ENCODE measurements around the gene MSMO1. TPM values are rescaled to one million over a fixed set of nuclear protein-coding genes. Genes with fewer than 3 reads are reported as not detected.

MSMO1 gene
- total RNA-seq, 1 experiment from 2014 or later: 53.9 TPM

GRCh38 chr4:165359506-165359905 lies 32.0 kb downstream of the MSMO1 start:
- BruUV-seq (replicated peaks): no TSS peak
- CTCF ChIA-PET: no interaction called here
- H3K9me3 ChIP-seq (ENCODE audit: control insufficient read depth, insufficient read depth, low read depth, low read length): no peaks in the 10 kb centered on the region
- POLR2A ChIA-PET: no interaction called here
- DNase-seq (ENCODE audit: low read depth, low spot score) (no peak), ATAC-seq (no peak)
- H3K4me1 ChIP-seq (ENCODE audit: control insufficient read depth, insufficient read depth, low read length): no peaks in the 10 kb centered on the region
- H3K36me3 ChIP-seq (ENCODE audit: control insufficient read depth, insufficient read depth, low read length): no peaks in the 10 kb centered on the region
- peaks cover 2% of the 10 kb centered on the region for H3K27me3 ChIP-seq (ENCODE audit: control insufficient read depth, insufficient read depth, low read length)
- intact Hi-C loops (cut with micrococcal nuclease; ENCODE audit: unreplicated experiment): no loop called here
- TF ChIP-seq TCF7L2 (IDR thresholded peaks at IDR 0.05; ENCODE audit: low read depth, low read length): no peak
- no peak for TF ChIP-seq REST (IDR thresholded peaks at IDR 0.05; ENCODE audit: insufficient read depth in 1 of 2, low read depth in 2 of 2, low read length in 1 of 2)
- no peak for TF ChIP-seq CTCF (IDR thresholded peaks at IDR 0.05)
- no peak for TF ChIP-seq SIN3A (IDR thresholded peaks at IDR 0.05; ENCODE audit: borderline replicate concordance, insufficient read depth, low read depth, low read length)
- TF ChIP-seq POLR2AphosphoS5 (IDR thresholded peaks at IDR 0.05; ENCODE audit: low read depth, low read length): no peak
- H3K4me3 ChIP-seq (ENCODE audit: low read depth in 2 of 2, low read length in 2 of 2): no peak overlapping the region
- no peak overlapping the region for H3K27ac ChIP-seq (ENCODE audit: low read length)
- in situ Hi-C loops (cut with HindIII; ENCODE audit: low pct_unique_long_range_greater_than_20kb, low sequenced_read_pairs): no loop called here

- TF ChIP-seq TCF7L2 (IDR thresholded peaks at IDR 0.05; ENCODE audit: low read depth, low read length) (no peak), CTCF (IDR thresholded peaks at IDR 0.05) (no peak), POLR2AphosphoS5 (IDR thresholded peaks at IDR 0.05; ENCODE audit: low read depth, low read length) (no peak), SIN3A (IDR thresholded peaks at IDR 0.05; ENCODE audit: borderline replicate concordance, insufficient read depth, low read depth, low read length) (no peak), REST (IDR thresholded peaks at IDR 0.05; ENCODE audit: insufficient read depth in 1 of 2, low read depth in 2 of 2, low read length in 1 of 2) (no peak)
- in situ Hi-C loops (cut with HindIII; ENCODE audit: low pct_unique_long_range_greater_than_20kb, low sequenced_read_pairs) (no loop called here), intact Hi-C loops (cut with micrococcal nuclease; ENCODE audit: unreplicated experiment) (no loop called here)
- Histone ChIP-seq H3K27me3 (ENCODE audit: control insufficient read depth, insufficient read depth, low read length) (peaks cover 2% of the 10 kb centered on the region), H3K27ac (ENCODE audit: low read length) (no peak overlapping the region), H3K9me3 (ENCODE audit: control insufficient read depth, insufficient read depth, low read depth, low read length) (no peaks in the 10 kb centered on the region), H3K4me3 (ENCODE audit: low read depth in 2 of 2, low read length in 2 of 2) (no peak overlapping the region), H3K36me3 (ENCODE audit: control insufficient read depth, insufficient read depth, low read length) (no peaks in the 10 kb centered on the region), H3K4me1 (ENCODE audit: control insufficient read depth, insufficient read depth, low read length) (no peaks in the 10 kb centered on the region)
- BruUV-seq (replicated peaks): no TSS peak
- POLR2A ChIA-PET: no interaction called here
- DNase-seq (ENCODE audit: low read depth, low spot score) (no peak), ATAC-seq (no peak)
- CTCF ChIA-PET: no interaction called here
Observed at GRCh38 chr4:165360041-165360695, 32.7 kb downstream of the MSMO1 start.
